ENCODE measurements around the gene CBY1. TPM values are rescaled to one million over a fixed set of nuclear protein-coding genes. Genes with fewer than 3 reads are reported as not detected.

The CBY1 gene
- total RNA-seq (10 to 100 TPM; 16.1 to 37.5 TPM), polyA plus RNA-seq (ENCODE audit: insufficient read length in 2 of 2) (10 to 100 TPM; 38.1 to 53.0 TPM)
- long read RNA-seq, donor 1, transcript CBY1-201 (5 exons, 1,133 nt): major isoform, 20 of 30 reads
- long read RNA-seq, donor 1, partial matches to known transcripts: 0 of 30 reads
- long read RNA-seq, donor 1, other reads (novel, unspliced or antisense): 0 of 30 reads
- long read RNA-seq, donor 2, transcript CBY1-201 (5 exons, 1,133 nt): major isoform, 10 of 18 reads
- long read RNA-seq, donor 2, partial matches to known transcripts: 7 of 18 reads
- long read RNA-seq, donor 2, other reads (novel, unspliced or antisense): 0 of 18 reads
- long read RNA-seq, donor 3, transcript CBY1-201 (5 exons, 1,133 nt): major isoform, 7 of 9 reads
- long read RNA-seq, donor 3, partial matches to known transcripts: 0 of 9 reads
- long read RNA-seq, donor 3, other reads (novel, unspliced or antisense): 0 of 9 reads
- long read RNA-seq, donor 4, transcript CBY1-201 (5 exons, 1,133 nt): major isoform, 18 of 93 reads
- long read RNA-seq, donor 4, partial matches to known transcripts: 67 of 93 reads
- long read RNA-seq, donor 4, other reads (novel, unspliced or antisense): 0 of 93 reads

GRCh38 chr22:38656256-38657044, at the start of gene CBY1, which contains the start of gene FAM227A:
Gene CBY1, plus strand, starts transcription at chr22:38656638. Its CDS starts 11,417 bp downstream, at chr22:38668055.
Gene FAM227A, minus strand, starts transcription at chr22:38656392. Its CDS starts 6,224 bp downstream, at chr22:38650168.
- Histone ChIP-seq H3K4me3 (ENCODE audit: low read depth, low read length) (peak within 1 kb of the TSS; percentile 85), H3K4me1 (ENCODE audit: control insufficient read depth, insufficient read depth, low read length) (peaks cover 18% of the 10 kb centered on the region), H3K27ac (ENCODE audit: low read depth, low read length) (peak within 1 kb of the TSS; percentile 83), H3K27me3 (ENCODE audit: control insufficient read depth, insufficient read depth, low read length) (no peaks in the 10 kb centered on the region), H3K9me3 (ENCODE audit: control insufficient read depth, insufficient read depth, low read length) (no peaks in the 10 kb centered on the region), H3K36me3 (ENCODE audit: control insufficient read depth, insufficient read depth, low read length) (peaks cover 6% of the 10 kb centered on the region)
- WGBS (ENCODE audit: insufficient coverage): 0% methylated on average over 64 of the region's 66 CpGs
- peak; percentile 86 to 97 (median 90) for DNase-seq (ENCODE audit: low read depth in 4 of 6, low spot score in 6 of 6)

GRCh38 chr22:38607680-38608079, 48.8 kb upstream of the CBY1 start:
- no peak overlapping the region for H3K4me3 ChIP-seq (ENCODE audit: low read depth, low read length)
- 100% methylated on average over 1 of the region's 3 CpGs for WGBS (ENCODE audit: insufficient coverage)
- H3K4me1 ChIP-seq (ENCODE audit: control insufficient read depth, insufficient read depth, low read length): no peaks in the 10 kb centered on the region
- no peaks in the 10 kb centered on the region for H3K9me3 ChIP-seq (ENCODE audit: control insufficient read depth, insufficient read depth, low read length)
- no peak overlapping the region for H3K27ac ChIP-seq (ENCODE audit: low read depth, low read length)
- no peaks in the 10 kb centered on the region for H3K27me3 ChIP-seq (ENCODE audit: control insufficient read depth, insufficient read depth, low read length)
- DNase-seq (ENCODE audit: low read depth in 4 of 6, low spot score in 6 of 6): no peak
- H3K36me3 ChIP-seq (ENCODE audit: control insufficient read depth, insufficient read depth, low read length): peaks cover 12% of the 10 kb centered on the region

GRCh38 chr22:38608992-38609750, 47.3 kb upstream of the CBY1 start:
- 80% methylated on average over 3 of the region's 13 CpGs for WGBS (ENCODE audit: insufficient coverage)
- Histone ChIP-seq H3K36me3 (ENCODE audit: control insufficient read depth, insufficient read depth, low read length) (peaks cover 11% of the 10 kb centered on the region), H3K27ac (ENCODE audit: low read depth, low read length) (no peak overlapping the region), H3K9me3 (ENCODE audit: control insufficient read depth, insufficient read depth, low read length) (no peaks in the 10 kb centered on the region), H3K27me3 (ENCODE audit: control insufficient read depth, insufficient read depth, low read length) (no peaks in the 10 kb centered on the region), H3K4me3 (ENCODE audit: low read depth, low read length) (no peak overlapping the region), H3K4me1 (ENCODE audit: control insufficient read depth, insufficient read depth, low read length) (no peaks in the 10 kb centered on the region)
- peak in 2 of 6 donors; percentile 32 to 90 for DNase-seq (ENCODE audit: low read depth in 4 of 6, low spot score in 6 of 6)

DNA sequence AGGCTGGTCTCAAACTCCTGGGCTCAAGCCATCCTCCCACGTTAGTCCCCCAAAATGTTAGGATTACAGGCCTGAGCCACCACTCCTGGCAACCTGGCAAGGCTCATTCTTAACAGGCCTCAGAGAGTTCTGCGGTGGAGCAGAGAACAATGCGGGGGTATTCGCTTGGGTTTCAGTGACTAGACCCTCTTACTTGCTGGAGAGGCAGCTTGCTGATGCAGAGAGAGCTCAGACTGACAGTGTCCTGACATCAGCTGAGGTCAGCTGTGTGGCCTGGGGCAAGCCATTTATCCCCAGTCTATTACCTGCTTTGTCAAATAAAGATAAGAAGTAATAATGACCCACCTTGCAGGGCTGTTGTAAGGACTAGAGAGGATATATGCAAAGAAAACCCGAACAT, 46.2 kb upstream of the CBY1 start:
- no peak for DNase-seq (ENCODE audit: low read depth in 4 of 6, low spot score in 6 of 6)
- Histone ChIP-seq H3K4me3 (ENCODE audit: low read depth, low read length) (no peak overlapping the region), H3K9me3 (ENCODE audit: control insufficient read depth, insufficient read depth, low read length) (no peaks in the 10 kb centered on the region), H3K36me3 (ENCODE audit: control insufficient read depth, insufficient read depth, low read length) (peaks cover 11% of the 10 kb centered on the region), H3K4me1 (ENCODE audit: control insufficient read depth, insufficient read depth, low read length) (no peaks in the 10 kb centered on the region), H3K27ac (ENCODE audit: low read depth, low read length) (no peak overlapping the region), H3K27me3 (ENCODE audit: control insufficient read depth, insufficient read depth, low read length) (no peaks in the 10 kb centered on the region)
- 95% methylated on average over 4 of the region's 5 CpGs for WGBS (ENCODE audit: insufficient coverage)

DNA sequence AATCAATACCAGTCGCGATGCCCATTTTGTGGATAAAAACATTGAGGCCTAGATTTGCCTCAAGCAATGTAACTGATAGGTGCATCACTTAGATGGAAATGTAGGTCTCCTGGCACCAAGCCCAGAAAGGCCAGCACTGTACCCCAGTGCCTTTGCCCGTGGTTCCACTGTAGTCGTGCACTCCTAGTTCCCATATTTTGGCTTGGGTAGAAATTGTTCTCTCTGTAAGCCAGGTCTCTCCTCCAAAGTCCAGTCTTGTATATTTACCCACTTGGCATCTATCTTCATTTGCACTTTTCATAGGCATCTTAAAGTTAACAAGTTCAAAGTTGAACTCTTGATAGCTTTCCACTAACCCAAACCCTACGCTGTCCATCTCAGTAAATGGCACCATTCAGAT, 44.9 kb upstream of the CBY1 start:
- Histone ChIP-seq H3K4me1 (ENCODE audit: control insufficient read depth, insufficient read depth, low read length) (no peaks in the 10 kb centered on the region), H3K27ac (ENCODE audit: low read depth, low read length) (no peak overlapping the region), H3K27me3 (ENCODE audit: control insufficient read depth, insufficient read depth, low read length) (no peaks in the 10 kb centered on the region), H3K4me3 (ENCODE audit: low read depth, low read length) (no peak overlapping the region), H3K36me3 (ENCODE audit: control insufficient read depth, insufficient read depth, low read length) (peaks cover 24% of the 10 kb centered on the region), H3K9me3 (ENCODE audit: control insufficient read depth, insufficient read depth, low read length) (no peaks in the 10 kb centered on the region)
- DNase-seq (ENCODE audit: low read depth in 4 of 6, low spot score in 6 of 6): no peak
- WGBS (ENCODE audit: insufficient coverage): 100% methylated on average over 3 of the region's 5 CpGs

DNA sequence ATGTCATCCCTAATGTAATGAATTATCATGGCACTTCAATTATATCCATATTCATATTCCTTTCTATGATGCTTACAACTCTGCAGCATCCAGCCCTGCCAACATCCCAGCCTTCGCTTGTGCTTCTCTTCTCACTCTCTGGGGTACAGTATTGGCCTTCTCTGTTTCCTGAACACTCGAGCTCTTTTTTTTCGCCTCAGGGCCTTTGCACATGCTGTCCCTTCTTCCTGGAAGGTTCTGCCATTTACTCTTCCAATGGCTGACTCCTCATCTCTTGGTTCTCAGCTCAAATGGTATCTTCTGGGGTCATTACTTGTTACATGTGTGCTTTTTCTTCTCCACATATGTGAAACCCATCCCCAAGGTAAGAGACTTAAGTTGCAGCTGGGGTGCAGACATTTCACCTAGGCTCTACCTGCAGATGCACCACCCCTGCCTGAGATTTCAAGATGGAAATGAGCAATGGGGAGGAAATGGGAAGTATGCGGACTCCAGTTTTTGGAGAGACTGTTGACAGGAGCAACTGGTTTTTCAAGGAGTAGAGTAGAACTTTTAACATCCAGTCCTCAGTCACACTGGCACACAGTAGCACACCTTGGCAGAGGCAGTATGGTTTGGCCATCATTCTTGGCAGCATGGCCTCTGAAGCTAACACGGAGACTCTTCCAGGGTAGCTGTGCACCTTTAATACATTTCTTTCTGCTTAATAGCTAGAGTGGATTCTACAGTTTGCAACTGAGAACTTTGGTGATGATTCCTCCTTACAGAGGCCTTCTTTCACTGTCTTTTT, 44.0 kb upstream of the CBY1 start:
- DNase-seq (ENCODE audit: low read depth in 4 of 6, low spot score in 6 of 6): no peak
- no peaks in the 10 kb centered on the region for H3K4me1 ChIP-seq (ENCODE audit: control insufficient read depth, insufficient read depth, low read length)
- H3K9me3 ChIP-seq (ENCODE audit: control insufficient read depth, insufficient read depth, low read length): no peaks in the 10 kb centered on the region
- no peak overlapping the region for H3K4me3 ChIP-seq (ENCODE audit: low read depth, low read length)
- H3K27ac ChIP-seq (ENCODE audit: low read depth, low read length): no peak overlapping the region
- 95% methylated on average over 3 of the region's 5 CpGs for WGBS (ENCODE audit: insufficient coverage)
- peaks cover 32% of the 10 kb centered on the region for H3K36me3 ChIP-seq (ENCODE audit: control insufficient read depth, insufficient read depth, low read length)
- no peaks in the 10 kb centered on the region for H3K27me3 ChIP-seq (ENCODE audit: control insufficient read depth, insufficient read depth, low read length)

DNA sequence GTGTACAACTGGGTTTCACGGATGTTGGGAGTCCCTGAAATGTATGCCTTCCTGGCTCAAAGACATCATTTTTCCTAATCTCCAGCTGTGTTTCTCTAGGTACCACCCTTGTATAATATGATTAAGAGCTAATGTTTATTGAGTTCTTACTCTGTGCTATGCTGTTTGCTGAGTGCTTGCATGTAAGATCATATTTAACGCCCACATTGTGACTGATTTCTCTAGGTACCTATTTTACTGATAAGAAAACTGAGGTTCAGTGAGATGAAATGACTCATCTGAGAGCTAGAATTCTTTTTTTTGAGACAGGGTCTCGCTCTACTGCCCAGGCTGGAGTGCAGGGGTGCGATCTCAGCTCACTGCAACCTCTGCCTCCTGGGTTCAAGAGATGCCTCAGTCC, 42.9 kb upstream of the CBY1 start:
- no peak overlapping the region for H3K4me3 ChIP-seq (ENCODE audit: low read depth, low read length)
- no peak overlapping the region for H3K27ac ChIP-seq (ENCODE audit: low read depth, low read length)
- no peak for DNase-seq (ENCODE audit: low read depth in 4 of 6, low spot score in 6 of 6)
- H3K4me1 ChIP-seq (ENCODE audit: control insufficient read depth, insufficient read depth, low read length): no peaks in the 10 kb centered on the region
- WGBS (ENCODE audit: insufficient coverage): 100% methylated on average over 3 of the region's 4 CpGs
- peaks cover 32% of the 10 kb centered on the region for H3K36me3 ChIP-seq (ENCODE audit: control insufficient read depth, insufficient read depth, low read length)
- no peaks in the 10 kb centered on the region for H3K9me3 ChIP-seq (ENCODE audit: control insufficient read depth, insufficient read depth, low read length)
- no peaks in the 10 kb centered on the region for H3K27me3 ChIP-seq (ENCODE audit: control insufficient read depth, insufficient read depth, low read length)

GRCh38 chr22:38614332-38615063, 41.9 kb upstream of the CBY1 start:
- no peaks in the 10 kb centered on the region for H3K9me3 ChIP-seq (ENCODE audit: control insufficient read depth, insufficient read depth, low read length)
- peaks cover 36% of the 10 kb centered on the region for H3K36me3 ChIP-seq (ENCODE audit: control insufficient read depth, insufficient read depth, low read length)
- no peaks in the 10 kb centered on the region for H3K27me3 ChIP-seq (ENCODE audit: control insufficient read depth, insufficient read depth, low read length)
- H3K4me3 ChIP-seq (ENCODE audit: low read depth, low read length): no peak overlapping the region
- H3K4me1 ChIP-seq (ENCODE audit: control insufficient read depth, insufficient read depth, low read length): no peaks in the 10 kb centered on the region
- peak in 3 of 6 donors; percentile 7 to 35 (median 10) for DNase-seq (ENCODE audit: low read depth in 4 of 6, low spot score in 6 of 6)
- WGBS (ENCODE audit: insufficient coverage): 71% methylated on average over 4 of the region's 4 CpGs
- no peak overlapping the region for H3K27ac ChIP-seq (ENCODE audit: low read depth, low read length)

Measured in spinal cord (tissue), 10 donors.